Peyer's patch (tissue), 4 donors: ENCODE measurements around the gene TARS2. TPM values are rescaled to one million over a fixed set of nuclear protein-coding genes. Genes with fewer than 3 reads are reported as not detected.

ENCODE experiments used
- DNase-seq, 3 donors: peaks; one replicate each; pipeline ENCODE4 v3.0.0-alpha.2; 2017 to 2019
- H3K27ac ChIP-seq, 4 donors: fragments of 200-600 bp; sonication (generic); one replicate each; pipeline ENCODE4 v1.5.1; 2016 to 2019
- H3K27me3 ChIP-seq, 2 donors: fragments of 200-600 bp; sonication (generic); one replicate each; pipeline ENCODE4 v1.5.1; 2019
- H3K36me3 ChIP-seq, 3 donors: fragments of 200-600 bp; sonication (generic); one replicate each; pipeline ENCODE4 v1.5.1; 2016 to 2019
- H3K4me1 ChIP-seq, 4 donors: fragments of 200-600 bp; sonication (generic); one replicate each; pipeline ENCODE4 v1.5.1; 2016 to 2019
- H3K4me3 ChIP-seq, 4 donors: fragments of 200-600 bp; sonication (generic); 1 replicate in 3 of 4; 2 replicates in 1 of 4; pipeline ENCODE4 v1.5.1; 2016 to 2019; ENCODE audit warnings: mild to moderate bottlenecking in 1 of 4
- H3K9me3 ChIP-seq, 4 donors: fragments of 200-600 bp; sonication (generic); one replicate each; pipeline ENCODE4 v1.5.1; 2016 to 2019; ENCODE audit warnings: mild to moderate bottlenecking in 1 of 4
- CTCF ChIP-seq, 6 experiments: fragments of 450-650 bp in 4 of 6; fragments of 200-600 bp in 2 of 6; sonication (generic) in 1 of 6; IDR thresholded peaks; one replicate each; pipeline ENCODE4 v1.5.1; 2017 to 2019; ENCODE audit warnings: antibody characterized with exemption in 6 of 6, mild to moderate bottlenecking in 3 of 6, moderate library complexity in 1 of 6
- POLR2A ChIP-seq, 2 donors: fragments of 450-650 bp; IDR thresholded peaks; one replicate each; pipeline ENCODE4 v1.5.1; 2017; ENCODE audit warnings: antibody characterized with exemption in 2 of 2, mild to moderate bottlenecking in 2 of 2, moderate library complexity in 2 of 2
- total RNA-seq, 4 donors: library from RNA; depleted of rRNA; stranded (reverse); fragments of >200 nt; gene quantifications; one replicate each; pipeline ENCODE4 v1.1.0, GENCODE V29; 2016

The TARS2 gene
- total RNA-seq, 4 donors from 2014 or later: 7.7 to 15.4 (median 12.3) TPM

DNA sequence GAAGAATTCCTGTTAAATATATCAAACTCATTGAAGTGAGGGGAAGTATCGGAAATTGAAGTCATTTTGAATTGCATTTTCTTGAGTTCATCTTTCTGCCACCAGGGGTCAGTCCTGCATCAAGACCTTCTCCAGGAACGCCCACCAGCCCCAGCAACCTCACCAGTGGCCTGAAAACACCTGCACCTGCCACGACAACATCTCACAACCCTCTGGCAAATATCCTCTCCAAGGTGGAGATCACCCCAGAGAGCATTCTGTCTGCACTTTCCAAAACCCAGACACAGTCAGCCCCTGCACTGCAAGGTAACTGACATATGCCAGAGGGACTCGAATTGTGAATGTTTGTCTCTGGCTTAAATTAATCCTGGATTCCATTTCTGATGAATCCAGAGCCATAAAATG lies 22.8 kb upstream of the TARS2 start:
- Histone ChIP-seq H3K4me3 (no peak overlapping the region), H3K27me3 (no peaks in the 10 kb centered on the region), H3K36me3 (peaks cover 0 to 69% (median 0%) of the 10 kb centered on the region in 3 donors), H3K27ac (no peak overlapping the region), H3K4me1 (no peaks in the 10 kb centered on the region), H3K9me3 (no peaks in the 10 kb centered on the region)
- peak; percentile 56 to 75 (median 63) for DNase-seq
- TF ChIP-seq CTCF (IDR thresholded peaks at IDR 0.05): peak; percentile 63 to 77 (median 72)
- TF ChIP-seq POLR2A (IDR thresholded peaks at IDR 0.05): no peak

DNA sequence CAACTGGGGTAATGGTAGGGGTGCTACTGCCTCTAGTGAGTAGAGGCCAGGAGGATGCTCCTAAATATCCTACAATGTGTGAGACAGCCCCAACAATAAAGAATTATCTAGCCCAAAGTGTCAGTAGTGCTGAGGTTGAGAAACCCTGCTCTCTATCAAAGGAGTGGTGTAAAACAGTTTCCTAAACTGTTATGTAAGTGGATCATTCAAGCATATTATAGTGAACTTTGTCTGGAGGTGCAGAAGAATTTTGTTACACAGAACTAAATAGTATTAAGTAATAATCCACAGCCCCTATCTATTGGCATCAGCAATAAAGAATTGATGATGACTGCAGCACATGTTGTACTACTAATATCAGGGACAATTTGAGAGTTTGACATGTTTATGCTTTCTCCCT lies 20.3 kb upstream of the TARS2 start:
- H3K4me1 ChIP-seq: no peaks in the 10 kb centered on the region
- no peaks in the 10 kb centered on the region for H3K27me3 ChIP-seq
- no peak overlapping the region for H3K27ac ChIP-seq
- H3K9me3 ChIP-seq: no peaks in the 10 kb centered on the region
- no peak for DNase-seq
- TF ChIP-seq POLR2A (IDR thresholded peaks at IDR 0.05): no peak
- peaks cover 0 to 64% (median 0%) of the 10 kb centered on the region in 3 donors for H3K36me3 ChIP-seq
- no peak overlapping the region for H3K4me3 ChIP-seq

- no peak overlapping the region for H3K27ac ChIP-seq
Measured at GRCh38 chr1:150469291-150469690, 17.9 kb upstream of the TARS2 start.

DNA sequence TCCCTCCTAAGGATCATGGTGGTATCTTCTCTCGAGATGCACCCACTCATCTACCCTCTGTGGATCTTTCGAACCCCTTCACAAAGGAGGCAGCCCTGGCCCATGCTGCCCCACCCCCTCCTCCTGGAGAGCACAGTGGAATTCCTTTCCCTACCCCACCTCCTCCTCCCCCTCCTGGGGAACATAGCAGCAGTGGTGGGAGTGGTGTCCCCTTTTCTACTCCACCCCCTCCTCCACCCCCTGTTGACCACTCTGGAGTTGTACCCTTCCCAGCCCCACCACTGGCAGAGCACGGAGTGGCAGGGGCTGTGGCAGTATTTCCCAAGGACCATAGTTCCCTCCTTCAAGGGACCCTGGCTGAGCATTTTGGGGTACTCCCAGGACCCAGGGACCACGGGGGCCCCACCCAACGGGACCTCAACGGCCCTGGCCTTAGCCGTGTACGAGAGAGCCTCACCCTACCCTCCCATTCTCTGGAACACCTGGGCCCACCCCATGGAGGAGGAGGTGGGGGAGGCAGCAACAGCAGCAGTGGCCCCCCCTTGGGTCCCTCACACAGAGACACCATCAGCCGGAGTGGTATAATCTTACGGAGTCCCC lies 14.5 kb upstream of the TARS2 start:
- H3K4me1 ChIP-seq: peaks cover 0 to 5% (median 0%) of the 10 kb centered on the region in 4 donors
- H3K4me3 ChIP-seq: no peak overlapping the region
- H3K36me3 ChIP-seq: peaks cover 0 to 37% (median 0%) of the 10 kb centered on the region in 3 donors
- no peak overlapping the region for H3K27ac ChIP-seq
- no peak for TF ChIP-seq CTCF (IDR thresholded peaks at IDR 0.05)
- TF ChIP-seq POLR2A (IDR thresholded peaks at IDR 0.05): no peak
- H3K27me3 ChIP-seq: no peaks in the 10 kb centered on the region
- H3K9me3 ChIP-seq: no peaks in the 10 kb centered on the region
- DNase-seq: no peak

More at GRCh38 chr1:150469291-150469690, 17.9 kb upstream of the TARS2 start:
- DNase-seq: no peak
- Histone ChIP-seq H3K4me3 (no peak overlapping the region), H3K27me3 (no peaks in the 10 kb centered on the region), H3K9me3 (no peaks in the 10 kb centered on the region), H3K4me1 (no peaks in the 10 kb centered on the region), H3K36me3 (peaks cover 0 to 69% (median 0%) of the 10 kb centered on the region in 3 donors)
- TF ChIP-seq CTCF (IDR thresholded peaks at IDR 0.05) (no peak), POLR2A (IDR thresholded peaks at IDR 0.05) (no peak)

GRCh38 chr1:150473659-150474058 lies 13.6 kb upstream of the TARS2 start:
- Histone ChIP-seq H3K36me3 (peaks cover 0 to 33% (median 0%) of the 10 kb centered on the region in 3 donors), H3K27me3 (no peaks in the 10 kb centered on the region), H3K9me3 (no peaks in the 10 kb centered on the region), H3K4me1 (peaks cover 0 to 5% (median 0%) of the 10 kb centered on the region in 4 donors), H3K4me3 (no peak overlapping the region), H3K27ac (no peak overlapping the region)
- TF ChIP-seq POLR2A (IDR thresholded peaks at IDR 0.05) (no peak), CTCF (IDR thresholded peaks at IDR 0.05) (no peak)
- DNase-seq: no peak

DNA sequence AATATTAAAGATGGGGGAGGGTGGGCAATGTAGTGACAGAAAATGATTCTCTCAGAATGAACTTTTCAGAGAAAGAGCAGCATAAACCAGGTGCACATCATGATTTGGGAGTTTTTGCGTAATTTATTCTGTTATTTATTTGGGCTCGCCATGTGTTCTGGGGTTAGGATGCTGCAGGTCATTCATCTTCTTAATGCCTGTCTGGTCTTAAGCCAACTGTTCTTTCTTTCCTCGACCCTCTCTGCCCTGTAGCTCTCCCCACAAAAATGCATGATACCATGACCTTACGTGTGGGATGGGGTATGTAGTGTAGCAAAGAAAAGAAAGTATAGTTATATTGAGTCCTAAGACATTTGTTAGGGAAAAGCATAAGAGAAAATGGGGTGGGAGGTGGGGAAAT lies 12.3 kb upstream of the TARS2 start:
- no peak for TF ChIP-seq CTCF (IDR thresholded peaks at IDR 0.05)
- TF ChIP-seq POLR2A (IDR thresholded peaks at IDR 0.05): no peak
- H3K4me3 ChIP-seq: no peak overlapping the region

More for the DNA sequence above, 12.3 kb upstream of the TARS2 start:
- no peaks in the 10 kb centered on the region for H3K9me3 ChIP-seq
- no peak overlapping the region for H3K27ac ChIP-seq
- no peak for DNase-seq
- H3K27me3 ChIP-seq: no peaks in the 10 kb centered on the region
- peaks cover 0 to 5% (median 0%) of the 10 kb centered on the region in 4 donors for H3K4me1 ChIP-seq
- peaks cover 0 to 33% (median 0%) of the 10 kb centered on the region in 3 donors for H3K36me3 ChIP-seq
